Fibroblast of upper back skin (primary cell): ENCODE data around the gene CDK2AP2.
"Not testable (repeated sequence)": the region's sequence is repeated elsewhere in the genome, so short reads cannot be mapped to it uniquely, and the experiment has no call there.

Experiments used
- DNase-seq: peaks from one replicate; pipeline ENCODE4 v3.0.0-alpha.2; 2013

The CDK2AP2 gene

DNA sequence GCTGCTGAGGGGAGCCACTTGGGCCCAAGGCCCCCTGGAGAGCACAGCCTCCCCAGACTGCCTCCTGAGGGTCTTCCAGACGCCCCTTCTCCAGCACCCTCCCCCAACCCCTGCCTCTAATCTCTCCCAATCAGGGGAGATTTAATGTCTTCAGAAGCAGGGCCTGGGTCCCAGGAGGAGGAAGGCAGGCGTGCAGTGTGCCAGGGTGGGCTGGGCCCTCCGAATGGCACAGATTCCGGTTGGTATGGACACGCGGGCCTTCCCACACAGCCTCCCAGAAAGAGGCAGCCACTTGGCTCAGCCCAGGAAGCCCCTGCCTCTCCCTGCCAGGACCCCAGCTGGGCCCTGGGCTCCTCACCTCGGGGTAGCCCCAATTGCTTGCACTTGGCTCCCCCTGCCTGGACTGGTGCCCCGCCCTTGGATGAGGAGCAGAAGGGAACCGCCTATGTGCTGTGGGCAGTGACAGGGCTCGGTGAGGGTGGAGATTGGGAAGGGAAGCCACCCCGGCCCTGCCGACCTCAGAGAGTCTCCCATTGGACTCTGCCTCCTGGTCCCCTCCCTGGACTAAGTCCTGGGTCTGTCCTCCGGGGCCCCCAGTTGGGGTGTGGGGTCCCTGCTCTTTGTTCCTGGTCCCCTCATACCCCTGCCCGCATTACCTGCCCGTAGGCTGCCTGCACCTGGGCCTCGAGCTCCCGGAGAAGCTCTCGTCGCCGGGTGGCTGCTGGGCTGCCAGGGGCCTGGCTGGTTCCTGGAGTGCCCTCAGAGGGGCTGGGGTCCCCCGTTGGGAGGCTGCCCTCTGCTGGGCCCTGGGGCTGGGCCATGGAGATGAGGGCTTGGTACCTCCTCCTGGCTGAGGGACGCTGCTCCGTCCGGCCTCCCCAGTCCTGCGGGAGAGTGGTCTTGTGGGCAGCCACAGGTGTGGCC is 15.9 kb upstream of the CDK2AP2 start:
- DNase-seq = no peak

DNA sequence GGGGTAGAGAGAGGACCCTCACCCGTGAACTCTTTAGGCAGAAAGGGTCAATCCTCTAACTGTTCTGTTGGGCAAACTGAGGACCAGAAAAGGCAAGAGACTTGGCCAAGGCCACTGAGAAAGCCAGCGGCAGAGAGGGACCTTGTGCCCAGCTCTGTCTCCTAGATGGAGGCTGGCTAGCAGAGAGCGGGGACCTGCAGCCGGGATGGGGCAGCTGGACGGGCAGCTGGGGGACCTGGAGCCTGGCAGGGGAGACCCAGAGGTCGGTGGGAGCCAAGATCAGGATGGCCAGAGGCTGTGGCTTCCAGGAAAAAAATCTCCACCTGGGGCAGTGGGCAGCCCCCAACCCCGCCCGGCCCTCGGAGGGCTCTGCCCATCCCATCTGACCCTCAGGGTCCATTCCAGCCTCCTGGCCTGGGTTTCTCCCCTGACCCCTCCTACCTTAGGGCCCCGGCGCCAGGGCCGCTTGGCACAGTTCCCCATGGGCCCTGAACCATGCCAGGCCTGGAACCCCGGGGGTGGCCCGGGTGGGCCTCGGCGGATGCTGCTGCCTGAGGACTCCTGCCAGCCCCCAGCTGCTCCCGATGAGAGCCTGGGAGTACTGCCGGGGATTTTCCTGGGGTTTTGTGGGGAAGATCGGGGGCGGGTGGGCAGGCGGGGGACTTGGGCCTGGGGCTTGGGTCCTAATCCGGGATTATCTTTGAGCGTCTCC is 15.0 kb upstream of the CDK2AP2 start, which contains the start of gene CABP2:
CABP2 (minus strand) TSS at position 603 of the 712 bp plus-strand sequence; CDS start at position 483, 120 bp downstream.
- DNase-seq = no peak

DNA sequence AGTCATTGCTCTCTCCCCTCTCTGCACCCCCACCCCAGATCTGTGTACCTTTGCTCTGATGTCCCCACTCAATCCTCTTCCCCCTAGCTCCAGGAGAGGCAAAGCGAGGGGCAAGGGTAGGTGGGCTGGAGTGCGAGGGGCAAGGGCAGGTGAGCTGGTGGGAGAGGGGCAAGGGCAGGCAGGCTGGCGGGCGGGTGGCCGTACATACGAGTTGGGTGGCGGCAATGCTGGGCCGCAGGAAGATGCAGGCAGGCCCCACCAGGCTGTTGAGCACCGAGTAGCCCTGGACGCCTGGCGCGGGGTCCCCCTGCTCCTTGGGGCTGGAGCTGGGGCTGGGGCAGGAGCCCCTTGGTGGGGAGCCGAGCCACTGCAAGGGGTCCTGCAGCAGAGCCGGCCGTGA is 14.4 kb upstream of the CDK2AP2 start:
- no peak for DNase-seq

DNA sequence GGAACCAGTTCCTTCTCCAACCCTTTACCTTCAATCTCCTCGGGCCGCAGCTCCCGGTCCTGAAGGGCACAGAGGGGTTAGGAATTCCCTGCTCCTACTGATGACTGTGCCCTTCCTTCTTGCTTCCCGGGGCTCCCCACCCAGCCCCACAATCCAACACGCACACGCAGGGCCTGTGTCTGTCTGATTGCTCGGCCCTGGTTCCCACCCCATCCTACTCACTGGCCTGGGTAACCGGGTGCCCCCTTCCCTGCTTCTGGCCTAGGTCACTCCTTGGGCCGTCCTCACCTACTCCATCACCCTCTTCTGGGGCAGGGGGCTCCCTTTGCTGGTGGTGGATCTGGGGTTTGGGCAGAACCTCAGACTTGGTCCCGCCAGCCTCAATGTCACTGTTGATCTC is 14.0 kb upstream of the CDK2AP2 start:
- DNase-seq = no peak

DNA sequence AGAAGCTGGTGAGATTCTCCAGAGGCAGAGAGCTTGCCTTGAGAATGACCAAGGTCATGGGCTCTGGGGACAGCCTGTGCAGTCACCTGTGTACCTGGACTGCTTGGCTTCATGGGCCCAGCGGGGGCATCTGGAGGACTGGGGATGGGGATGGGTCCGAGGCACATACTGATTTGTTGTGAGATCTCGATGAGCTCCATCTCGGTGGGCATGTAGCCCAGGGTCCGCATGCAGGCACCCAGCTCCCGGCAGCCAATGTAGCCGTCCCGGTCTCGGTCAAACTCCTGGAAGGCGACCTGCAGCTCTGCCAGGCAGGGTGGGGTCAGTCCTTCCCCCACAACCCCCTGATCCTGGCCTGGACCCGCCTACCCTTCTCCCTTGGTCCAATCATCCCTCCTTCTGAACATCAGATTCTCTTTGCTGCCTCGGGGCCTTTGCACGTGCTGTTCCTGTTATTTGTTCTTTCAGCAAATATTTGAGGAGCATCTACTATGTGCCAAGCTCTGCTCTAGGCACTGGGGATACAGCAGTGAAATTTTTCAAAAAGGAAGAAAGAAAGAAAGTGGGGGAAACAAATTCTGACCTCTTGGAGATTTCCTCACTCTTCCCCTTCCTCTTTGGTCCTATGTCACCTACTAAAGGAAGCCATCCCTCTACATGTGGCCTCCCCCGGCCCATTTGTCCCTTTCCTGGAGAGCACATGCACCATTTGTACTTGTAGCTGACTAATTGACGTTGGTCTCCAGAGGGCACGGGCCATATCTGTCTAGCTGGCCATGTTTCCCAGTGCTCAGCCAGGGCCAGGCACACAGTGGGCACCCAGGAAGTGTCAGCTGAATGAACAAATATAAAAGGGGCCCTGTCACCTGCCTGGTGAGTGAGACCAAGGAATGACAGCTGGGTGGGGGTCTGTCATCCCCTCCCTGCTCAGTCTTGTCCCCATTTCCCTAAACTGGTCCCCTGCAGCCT is 13.2 kb upstream of the CDK2AP2 start:
- no peak for DNase-seq

DNA sequence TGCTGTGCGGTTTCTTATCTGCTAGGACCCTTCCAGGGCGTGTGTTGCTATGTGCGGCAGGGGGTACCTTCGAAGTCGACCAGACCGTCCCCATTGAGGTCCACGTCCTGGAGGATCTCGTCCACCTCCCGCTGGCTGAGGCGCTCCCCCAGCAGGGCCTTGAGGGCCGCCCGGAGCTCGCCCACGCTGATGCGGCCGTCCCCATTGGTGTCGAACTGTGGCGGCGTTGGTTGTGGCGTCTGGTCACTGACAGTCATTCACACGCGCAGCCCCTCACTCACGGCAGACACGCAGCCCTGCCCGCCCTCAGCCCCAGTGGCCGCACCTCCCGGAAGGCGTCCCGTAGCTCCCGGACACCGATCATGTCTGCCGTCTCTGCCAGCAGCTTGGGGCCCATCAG is 11.8 kb upstream of the CDK2AP2 start:
- no peak for DNase-seq

DNA sequence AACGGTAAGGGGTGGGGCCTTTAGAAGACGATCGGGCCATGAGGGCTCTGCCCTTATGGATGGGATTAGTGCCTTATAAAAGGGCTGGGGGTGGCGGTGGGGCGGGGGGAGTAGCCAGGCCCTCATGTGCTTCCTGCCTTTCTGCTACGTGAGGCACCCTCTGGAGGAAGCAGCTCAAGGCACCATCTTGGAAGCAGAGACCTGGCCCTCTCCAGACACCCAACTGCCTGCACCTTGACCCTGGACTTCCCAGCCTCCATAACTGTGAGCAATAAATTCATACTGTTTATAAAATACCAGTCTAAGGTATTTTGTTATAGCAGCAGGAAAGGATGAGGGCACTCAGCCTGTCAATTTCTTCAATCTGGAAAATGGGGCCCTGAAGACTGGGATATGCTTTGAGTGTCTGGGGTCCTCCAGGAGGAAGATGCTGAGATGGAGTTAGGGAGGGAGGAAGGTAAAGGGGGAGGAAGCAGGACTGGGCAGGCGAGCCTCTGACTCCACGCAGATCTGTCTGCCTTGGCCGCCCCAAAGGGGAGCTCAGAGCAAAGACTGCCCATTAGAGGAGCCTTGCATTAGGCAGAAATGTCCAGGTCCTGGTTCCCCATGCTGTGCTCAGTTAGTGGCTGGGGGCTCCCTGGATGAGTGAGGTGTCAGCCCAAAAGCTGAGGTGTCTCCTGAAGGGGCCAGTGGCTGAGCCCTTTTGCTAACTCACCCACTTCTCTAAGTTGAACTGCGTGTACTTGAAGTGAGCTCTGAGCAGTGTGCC is 10.0 kb upstream of the CDK2AP2 start:
- no peak for DNase-seq

DNA sequence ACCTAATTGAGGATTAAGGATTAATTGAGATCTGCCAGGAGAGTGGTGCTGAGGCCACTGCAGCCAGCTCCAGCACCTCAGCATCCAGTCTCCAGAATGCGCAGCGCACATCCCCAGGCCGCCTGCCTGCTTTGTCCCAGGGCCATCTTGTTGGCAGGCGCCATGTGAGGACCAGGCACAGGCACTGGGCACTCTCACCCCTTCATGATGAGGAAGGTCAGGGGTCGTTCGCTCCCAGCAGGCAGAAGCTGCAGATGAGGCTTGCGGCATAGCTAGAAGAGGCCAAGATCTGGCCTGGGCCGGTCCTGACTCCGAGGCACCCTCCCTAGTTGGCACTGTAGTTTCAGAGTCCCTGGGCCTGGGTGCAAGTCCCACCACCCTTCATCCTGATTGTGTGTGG is 8.8 kb upstream of the CDK2AP2 start:
- DNase-seq = no peak

DNA sequence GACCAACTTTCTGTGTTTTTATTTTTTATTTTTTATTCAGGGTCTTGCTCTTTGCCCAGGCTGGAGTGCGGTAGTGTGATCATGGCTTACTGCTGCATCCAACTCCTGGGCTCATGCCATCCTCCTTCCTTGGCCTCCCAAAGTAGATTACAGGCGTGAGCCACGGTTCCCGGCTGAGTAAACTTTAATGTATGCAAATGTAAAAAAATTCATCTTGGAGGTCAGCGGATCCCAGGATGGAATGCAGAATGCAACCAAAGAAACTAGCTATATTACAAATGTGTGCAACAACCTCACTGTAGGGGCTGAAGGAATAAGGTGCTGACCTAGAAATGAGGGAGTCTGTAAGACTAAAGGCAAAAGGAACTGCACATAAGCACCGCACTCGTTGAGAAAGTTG is 6.2 kb upstream of the CDK2AP2 start:
- no peak for DNase-seq

DNA sequence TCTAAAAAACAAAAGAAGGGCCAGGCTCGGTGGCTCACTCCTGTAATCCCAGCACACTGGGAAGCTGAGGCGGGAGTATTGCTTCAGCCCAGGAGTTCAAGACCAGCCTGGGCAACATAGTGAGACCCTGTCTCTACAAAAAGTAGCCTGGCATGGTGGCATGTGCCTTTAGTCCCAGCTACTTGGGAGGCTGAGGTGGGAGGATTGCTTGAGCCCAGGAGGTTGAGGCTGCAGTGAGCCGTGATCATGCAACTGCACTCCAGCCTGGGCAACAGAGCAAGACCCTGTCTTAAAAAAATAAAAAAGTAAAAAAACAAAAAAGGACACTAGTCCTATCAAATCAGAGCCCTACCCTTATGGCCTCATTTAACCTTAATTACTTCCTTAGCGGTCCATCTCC is 3.6 kb upstream of the CDK2AP2 start:
- not testable (repeated sequence) for DNase-seq

DNA sequence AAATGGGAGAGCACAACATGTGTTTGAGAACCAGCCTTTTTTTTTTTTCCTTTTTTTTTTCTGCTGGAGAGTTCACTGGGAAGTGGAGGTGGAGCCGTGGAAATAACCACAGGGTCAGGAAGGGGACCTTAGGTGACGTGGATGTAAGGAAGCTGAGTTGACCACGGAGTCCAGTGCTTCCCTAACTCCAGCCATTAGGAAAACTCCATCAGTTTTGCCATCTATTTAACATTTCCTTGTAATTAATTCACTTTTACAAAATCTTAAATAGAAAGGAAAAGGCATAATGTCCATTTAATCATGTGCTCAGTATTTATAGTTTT is 2.0 kb upstream of the CDK2AP2 start:
- DNase-seq = no peak

DNA sequence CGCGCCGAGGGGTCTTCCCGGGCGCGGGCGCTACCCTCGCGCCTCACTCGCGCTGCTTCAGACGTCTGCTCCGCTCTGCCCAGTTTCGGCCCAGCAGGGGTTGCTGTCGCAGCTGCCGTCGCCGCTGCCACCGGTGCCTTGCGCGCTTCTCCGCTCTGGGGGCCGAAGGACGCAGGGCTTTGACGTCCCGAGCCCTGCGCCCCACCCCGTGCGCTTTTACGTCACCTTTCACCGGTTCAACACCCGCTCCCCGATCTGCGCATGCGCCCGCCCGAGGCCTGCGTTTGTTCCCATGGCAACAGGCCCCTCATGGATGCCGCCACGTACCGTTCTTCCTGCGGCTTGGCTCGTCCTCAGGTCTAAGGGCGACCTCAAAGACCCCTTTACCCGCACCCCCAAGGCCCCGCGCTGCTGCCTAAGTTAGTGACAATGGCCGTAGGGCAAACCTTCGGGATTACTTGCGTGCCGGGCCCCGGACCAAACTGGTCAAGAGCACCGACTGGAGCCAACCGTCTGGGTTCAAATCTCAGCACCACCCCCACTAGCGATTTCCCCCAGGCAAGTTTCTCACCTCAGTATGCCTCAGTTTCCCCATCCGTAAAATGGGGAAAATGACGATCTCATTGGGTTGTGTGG is 642 bp upstream of the CDK2AP2 start:
- DNase-seq = peak; percentile 97

DNA sequence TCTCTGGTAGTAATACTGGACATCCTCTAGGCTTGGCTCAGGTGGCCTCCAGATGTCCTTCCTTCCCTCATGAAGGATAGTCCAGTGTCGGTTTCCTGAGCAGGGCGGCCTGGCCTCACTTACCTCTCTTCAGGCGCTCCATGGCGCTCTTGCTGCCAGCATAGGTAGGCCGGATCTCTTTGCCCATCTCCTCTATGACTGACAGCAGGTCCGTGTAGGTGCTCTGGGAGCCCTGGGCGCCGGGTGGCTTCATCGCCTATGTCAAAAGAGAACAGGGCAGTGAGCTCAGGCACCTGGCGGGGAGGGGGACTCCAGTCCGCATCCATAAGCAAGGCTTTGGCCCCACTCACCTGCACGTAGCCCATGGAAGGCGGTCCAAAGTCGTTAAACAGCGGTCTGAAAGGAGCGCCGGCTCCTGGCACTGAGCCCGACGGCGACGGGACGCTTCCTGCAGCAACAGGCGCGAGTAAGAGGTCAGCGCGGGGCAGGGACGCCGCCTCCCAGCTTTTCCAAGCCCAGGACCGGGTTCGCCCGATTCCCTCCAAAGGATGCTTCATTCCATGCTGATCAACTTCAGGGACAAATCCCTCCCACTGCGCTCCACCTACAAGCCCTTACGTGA is 609 bp downstream of the CDK2AP2 start:
- peak; percentile 66 for DNase-seq

DNA sequence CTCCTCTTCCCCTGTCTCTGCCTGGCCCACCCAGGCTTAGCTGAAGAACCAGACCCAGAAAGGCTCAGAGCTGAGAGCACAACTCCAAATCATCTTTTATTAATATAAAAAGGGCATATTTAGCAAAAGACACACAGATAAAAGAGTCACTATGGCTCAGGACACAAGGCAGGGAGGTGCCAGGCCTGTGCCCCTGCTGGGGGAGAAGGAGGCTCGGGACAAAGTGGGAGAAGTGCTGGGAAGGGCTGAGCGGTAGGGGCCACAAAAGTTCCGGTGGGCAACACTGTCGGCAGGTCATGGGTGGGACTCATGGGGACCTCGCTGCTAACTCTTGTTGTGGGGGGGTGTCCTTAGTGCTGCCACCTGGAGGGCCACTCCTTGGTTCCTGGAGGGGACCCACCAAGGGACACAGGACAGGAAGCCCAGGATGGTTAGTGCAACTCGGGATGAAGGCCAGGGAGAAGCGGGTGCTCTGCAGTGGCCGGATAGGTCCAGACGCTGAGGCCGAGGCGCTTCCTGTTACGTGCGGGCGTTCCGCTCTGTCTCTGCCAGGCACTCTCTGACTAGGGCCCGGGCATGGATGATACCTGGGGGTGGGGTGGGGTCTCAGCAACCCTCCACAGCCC is 1.4 kb downstream of the CDK2AP2 start:
- DNase-seq = no peak

DNA sequence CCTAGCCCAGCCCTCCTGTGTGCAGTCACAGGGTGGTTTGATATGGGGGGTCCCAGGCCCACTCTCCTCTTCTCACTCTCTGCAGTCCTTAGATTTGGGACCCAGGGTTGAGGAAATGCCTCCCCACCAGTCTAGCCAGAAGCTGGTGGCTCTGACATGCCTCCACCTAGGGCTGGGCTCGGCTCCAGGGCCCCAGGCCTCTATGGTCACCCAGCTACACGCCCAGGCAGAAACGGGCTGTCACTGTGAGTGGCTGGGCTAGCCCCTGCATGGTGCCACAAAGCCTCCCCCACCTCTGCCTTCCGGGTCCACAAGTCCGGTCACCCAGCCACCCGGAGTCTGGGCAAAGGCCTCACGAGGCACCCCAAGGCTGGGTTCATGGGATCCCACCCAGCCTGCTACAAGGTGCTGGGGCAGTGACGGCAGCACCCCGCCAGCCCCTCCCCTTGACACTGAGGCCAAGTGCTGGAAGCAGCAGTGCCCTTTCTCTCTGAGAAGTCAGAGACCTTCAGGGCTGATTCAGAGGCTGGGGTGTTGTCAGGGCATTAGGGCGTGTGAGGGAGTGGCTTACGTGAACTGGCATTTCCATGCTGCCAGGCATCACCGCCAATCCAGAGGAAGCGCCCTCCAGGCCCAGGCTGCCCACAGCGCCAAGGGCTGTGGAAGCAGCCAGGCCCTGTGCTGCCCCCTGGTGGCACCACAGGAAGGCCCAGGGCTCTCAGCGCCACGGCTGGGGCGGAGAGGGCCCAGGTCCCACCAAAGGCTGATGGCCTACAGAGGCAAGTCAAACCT is 2.2 kb downstream of the CDK2AP2 start:
- peak; percentile 72 for DNase-seq

DNA sequence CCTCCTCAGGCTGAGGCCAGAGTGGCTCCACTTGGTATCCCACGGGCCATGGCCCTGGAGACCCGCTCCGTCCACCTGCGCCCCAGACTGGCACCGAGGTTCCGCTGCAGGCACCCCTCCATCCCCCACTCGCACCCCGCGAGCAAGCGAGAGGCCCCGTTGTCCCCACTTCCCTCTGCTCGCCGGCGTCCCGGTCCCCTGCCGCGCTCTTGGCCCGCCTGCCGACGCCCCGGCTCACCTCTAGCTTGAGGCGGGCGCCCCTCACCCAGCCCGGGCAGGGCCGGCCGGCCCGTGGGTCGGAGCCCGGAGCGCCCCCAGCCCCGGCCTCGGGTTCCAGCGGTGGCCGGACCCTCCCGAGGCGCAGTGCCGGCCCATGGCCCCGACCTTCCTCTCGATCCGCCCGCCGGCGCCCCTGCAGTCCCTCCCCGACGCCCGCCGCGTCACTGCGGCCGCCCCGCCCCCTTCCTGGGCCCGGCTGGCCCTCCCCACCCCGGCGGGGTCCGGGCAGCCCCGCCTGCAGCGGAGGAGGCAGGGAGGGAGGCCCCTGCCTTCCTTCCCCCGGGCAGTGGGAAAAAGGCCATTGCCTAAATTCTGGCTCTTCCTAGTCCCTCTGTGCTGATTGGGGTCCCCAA is 2.9 kb downstream of the CDK2AP2 start, which contains the start of gene PITPNM1:
PITPNM1 (minus strand) TSS at position 414 of the 632 bp plus-strand sequence. CDS start 1,183 bp downstream, outside the sequence.
- peak; percentile 42 for DNase-seq

DNA sequence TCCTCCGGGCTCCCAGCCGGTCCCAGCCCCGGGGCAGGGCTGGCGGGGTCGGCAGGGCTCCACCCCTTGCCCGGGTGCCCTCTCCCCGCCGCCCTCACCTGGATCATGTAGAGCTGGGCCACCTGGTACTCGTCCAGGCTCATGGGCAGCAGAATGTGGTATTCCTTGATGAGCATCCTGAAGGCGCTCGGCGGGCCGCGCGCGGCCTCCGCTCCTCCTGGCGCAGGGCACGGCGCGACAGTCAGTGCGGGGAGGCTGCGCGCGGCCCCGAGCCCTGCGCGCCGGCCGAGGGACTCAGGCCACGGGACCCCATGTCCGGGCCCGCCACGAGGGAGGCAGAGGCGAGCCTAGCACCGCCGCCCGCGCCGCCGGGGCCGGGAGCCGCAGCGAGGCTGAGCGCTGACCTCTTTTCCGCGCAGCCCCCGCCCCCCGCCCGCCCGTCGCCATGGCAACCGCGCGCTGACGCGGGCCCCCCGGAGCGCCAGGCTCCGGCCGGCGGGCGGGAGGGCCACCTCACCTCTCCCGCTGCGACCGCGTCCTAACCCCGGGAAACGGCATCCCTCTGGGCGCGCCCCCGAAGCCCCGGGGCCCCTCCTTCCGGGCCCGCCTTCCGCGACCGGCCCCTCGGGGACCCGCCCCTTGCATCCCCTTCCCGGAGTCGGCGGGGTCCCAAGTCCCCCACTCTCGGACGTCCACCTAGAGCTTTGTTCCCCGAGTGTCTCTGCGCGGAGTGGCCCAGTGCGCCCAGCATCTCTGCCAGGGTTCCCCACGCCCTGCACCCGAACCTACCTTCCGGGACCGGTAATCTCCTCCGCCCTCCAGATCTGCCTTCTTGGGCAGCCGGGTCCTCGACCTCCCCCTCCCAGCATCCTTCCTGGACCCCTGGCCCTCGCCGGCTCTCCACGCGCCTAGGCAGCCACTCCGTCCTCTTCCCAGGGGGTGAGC is 3.7 kb downstream of the CDK2AP2 start:
- peak; percentile 22 for DNase-seq
